Omental fat pad (tissue), 4 donors: Measurements from ENCODE around the gene PHEX. TPM values are rescaled to one million over a fixed set of nuclear protein-coding genes. Genes with fewer than 3 reads are reported as not detected.

Source experiments
- ATAC-seq: fragments of 150-250 bp; one replicate; pipeline ENCODE4 v1.9.1; 2016; ENCODE audit warnings: mild to moderate bottlenecking, moderate library complexity; ENCODE audit not compliant: low FRiP score
- DNase-seq: peaks from one replicate; pipeline ENCODE4 v3.0.0-alpha.2; 2019; ENCODE audit warnings: low spot score
- total RNA-seq, 4 donors: library from RNA; depleted of rRNA; stranded (reverse); fragments of >200 nt; gene quantifications; one replicate each; pipeline ENCODE4 v1.1.0, GENCODE V29; 2016
- TF ChIP-seq, protein P1 (sequence below), 3 donors: fragments of 450-650 bp; IDR thresholded peaks; one replicate each; pipeline ENCODE4 v1.5.1; 2016 to 2017; ENCODE audit warnings: antibody characterized with exemption in 3 of 3, mild to moderate bottlenecking in 3 of 3, moderate library complexity in 2 of 3

Gene PHEX
- total RNA-seq, 4 donors from 2014 or later, result 0.06 to 0.24 (median 0.09) TPM; not detected in 1

DNA sequence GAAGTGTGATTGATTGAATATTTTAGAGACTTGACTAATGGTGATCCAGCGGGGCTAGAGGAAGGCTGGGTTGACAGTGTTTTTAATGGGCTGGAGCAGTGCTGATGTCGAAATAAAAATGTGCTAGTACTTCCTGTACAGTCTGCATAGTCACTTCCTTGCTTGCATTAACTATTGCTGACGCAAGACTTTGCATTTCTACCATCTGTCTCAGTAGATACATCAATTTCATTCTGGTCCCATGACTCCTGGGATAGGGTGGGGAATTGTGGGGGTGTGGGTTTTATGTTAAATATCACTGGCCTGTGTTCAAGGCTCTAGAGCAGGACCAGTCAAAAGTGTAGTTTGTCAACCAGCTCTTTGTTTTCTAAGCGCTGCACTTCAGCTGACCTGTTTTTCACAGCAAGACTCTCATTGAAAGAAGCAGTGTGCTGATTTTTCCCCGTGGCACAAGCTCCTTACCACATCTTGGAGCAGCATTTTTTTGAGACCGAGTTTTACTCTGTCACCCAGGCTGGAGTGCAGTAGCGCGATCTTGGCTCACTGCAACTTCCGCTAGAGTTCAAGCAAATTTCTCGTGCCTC, 35.2 kb upstream of the PHEX start:
- no peak for ATAC-seq
- TF ChIP-seq, protein P1, sequence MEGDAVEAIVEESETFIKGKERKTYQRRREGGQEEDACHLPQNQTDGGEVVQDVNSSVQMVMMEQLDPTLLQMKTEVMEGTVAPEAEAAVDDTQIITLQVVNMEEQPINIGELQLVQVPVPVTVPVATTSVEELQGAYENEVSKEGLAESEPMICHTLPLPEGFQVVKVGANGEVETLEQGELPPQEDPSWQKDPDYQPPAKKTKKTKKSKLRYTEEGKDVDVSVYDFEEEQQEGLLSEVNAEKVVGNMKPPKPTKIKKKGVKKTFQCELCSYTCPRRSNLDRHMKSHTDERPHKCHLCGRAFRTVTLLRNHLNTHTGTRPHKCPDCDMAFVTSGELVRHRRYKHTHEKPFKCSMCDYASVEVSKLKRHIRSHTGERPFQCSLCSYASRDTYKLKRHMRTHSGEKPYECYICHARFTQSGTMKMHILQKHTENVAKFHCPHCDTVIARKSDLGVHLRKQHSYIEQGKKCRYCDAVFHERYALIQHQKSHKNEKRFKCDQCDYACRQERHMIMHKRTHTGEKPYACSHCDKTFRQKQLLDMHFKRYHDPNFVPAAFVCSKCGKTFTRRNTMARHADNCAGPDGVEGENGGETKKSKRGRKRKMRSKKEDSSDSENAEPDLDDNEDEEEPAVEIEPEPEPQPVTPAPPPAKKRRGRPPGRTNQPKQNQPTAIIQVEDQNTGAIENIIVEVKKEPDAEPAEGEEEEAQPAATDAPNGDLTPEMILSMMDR (IDR thresholded peaks at IDR 0.05), result no peak
- DNase-seq, result no peak

DNA sequence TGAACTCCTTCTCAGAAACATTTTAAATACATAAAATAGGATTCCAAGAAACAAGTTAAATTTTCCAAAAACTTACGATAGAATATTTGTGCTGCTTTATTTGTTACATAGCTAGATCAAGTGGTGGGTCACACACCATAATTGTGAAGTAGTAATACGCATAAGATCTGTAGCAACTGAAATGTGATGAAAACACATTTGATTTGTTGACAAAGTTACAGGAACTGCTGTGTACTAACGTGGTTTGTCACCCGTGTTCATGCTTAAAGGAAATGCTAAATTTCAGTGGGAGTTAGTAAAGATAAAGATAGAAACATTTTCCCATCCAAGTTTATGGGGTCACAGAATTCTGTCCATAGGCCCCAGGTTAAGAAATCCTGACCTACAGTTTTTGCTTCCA, 34.1 kb upstream of the PHEX start:
- TF ChIP-seq, protein P1 (IDR thresholded peaks at IDR 0.05), result no peak
- DNase-seq, result no peak
- ATAC-seq, result no peak

DNA sequence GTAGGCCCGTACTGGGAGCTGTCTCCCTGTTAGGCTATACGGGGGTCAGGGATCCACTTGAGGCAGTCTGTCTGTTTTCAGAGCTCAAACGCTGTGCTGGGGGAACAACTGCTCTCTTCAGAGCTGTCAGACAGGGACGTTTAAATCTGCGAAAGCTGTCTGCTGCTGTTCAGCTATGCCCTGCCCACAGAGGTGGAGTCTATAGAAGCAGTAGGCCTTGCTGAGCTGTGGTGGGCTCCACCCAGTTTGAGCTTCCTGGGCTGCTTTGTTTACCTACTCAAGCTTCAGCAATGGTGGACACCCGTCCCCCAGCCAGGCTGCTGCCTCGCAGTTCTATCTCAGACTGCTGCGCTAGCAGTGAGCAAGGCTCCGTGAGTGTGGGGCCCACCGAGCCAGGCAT, 27.3 kb upstream of the PHEX start:
- DNase-seq (no peak), ATAC-seq (no peak)

DNA sequence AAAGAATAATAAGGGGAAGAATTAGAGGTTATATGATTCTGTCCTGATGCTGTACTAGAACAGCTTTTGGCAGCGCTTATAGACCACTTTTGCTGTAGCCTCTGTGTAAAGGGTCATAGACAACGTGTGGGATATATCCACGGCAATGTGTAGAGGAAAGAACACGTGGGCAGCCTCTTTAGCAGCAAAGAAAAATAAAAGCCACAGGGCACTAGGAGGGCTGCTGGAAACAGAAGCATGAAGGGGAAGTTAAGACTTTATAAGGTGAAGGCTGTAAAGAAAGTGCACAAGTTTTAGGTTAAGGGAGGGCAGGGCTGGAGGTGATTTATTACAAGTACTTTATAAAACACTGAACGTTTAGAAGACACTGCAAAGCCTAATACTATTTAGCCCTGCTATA, 20.1 kb upstream of the PHEX start:
- DNase-seq (no peak), ATAC-seq (no peak)
- TF ChIP-seq, protein P1 (IDR thresholded peaks at IDR 0.05), result no peak

More for the DNA sequence above, 27.3 kb upstream of the PHEX start:
- TF ChIP-seq, protein P1 (IDR thresholded peaks at IDR 0.05), result no peak

DNA sequence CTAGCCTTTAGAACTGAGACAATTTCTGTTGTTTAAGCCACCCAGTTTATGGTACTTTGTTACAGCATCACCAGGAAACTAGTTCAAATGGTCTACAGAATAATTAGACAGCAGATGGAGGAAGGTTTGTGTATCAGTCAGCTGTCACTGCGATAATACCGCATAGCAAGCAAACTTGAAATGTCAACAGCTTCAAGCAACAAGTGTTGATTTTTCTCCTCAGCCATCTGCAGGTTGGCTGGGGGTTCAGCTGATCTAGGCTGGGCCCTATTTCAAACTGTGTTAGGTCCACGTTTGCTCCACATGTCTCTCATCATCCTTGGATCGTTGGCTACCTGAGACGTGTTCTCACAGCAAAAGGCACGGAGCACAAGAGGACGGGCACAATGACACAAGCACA, 19.2 kb upstream of the PHEX start:
- DNase-seq (no peak), ATAC-seq (no peak)
- TF ChIP-seq, protein P1 (IDR thresholded peaks at IDR 0.05), result no peak

DNA sequence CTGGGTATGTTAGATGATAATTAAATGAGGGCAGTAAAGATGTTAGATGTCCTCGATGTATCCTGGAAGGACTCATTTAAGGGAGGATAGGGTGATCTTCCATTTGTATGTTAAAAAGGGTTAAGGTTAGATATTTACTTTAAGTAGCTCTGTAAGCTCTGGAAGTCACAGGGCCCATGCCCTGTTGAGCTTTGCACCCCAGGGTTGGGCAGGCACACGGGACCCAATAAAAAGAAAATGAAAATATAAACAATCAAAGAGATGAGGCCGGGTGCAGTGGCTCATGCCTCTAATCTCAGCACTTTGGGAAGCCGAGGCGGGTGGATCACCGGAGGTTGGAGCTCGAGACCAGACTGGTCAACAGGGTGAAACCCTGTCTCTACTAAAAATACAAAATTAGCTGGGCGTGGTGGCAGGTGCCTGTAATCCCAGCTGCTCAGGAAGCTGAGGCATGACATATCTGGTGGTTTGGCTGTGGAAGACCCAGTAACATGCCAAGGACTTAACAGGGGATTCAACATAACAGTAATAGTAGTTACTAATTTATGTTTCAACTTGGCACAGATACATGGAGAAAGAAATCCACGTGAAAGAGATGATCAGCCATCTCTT, 16.9 kb upstream of the PHEX start:
- ATAC-seq, result no peak
- DNase-seq, result no peak
- TF ChIP-seq, protein P1 (IDR thresholded peaks at IDR 0.05), result no peak

DNA sequence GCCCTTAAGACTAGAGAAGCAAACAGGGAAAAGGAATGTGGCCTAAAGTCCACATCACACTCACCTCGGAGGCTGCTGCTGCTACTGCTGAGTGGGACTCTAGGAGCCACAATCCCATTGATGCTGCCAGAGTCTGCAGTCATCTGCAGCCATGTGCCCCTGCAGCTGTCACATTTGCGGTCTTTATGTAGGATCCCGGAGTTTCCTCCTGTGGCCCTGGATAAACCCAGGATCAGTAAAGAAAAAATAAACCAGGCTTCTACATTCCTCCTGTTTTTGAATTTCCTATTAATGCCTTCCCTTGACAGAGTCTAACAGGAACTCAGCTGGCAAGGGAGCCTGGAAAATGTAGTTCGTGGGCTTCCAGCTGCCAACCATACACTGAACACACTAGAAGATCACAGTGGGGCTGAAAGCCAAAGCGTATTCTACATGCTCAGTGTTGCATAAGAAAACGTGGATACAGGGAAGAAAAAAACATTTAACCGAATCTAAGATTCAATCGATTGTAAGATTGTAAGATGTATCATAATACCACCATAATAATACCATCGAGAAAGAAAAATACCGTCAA, 10.3 kb upstream of the PHEX start:
- no peak for DNase-seq
- no peak for ATAC-seq

More for the DNA sequence above, 10.3 kb upstream of the PHEX start:
- TF ChIP-seq, protein P1 (IDR thresholded peaks at IDR 0.05), result no peak
